HG02642 (cell line): ENCODE data around the gene LAIR1.
"Not testable (repeated sequence)": the region's sequence is repeated elsewhere in the genome, so short reads cannot be mapped to it uniquely, and the experiment has no call there.

Experiments used
- ATAC-seq: cut with Tn5 transposase; IDR thresholded peaks from one replicate; pipeline ENCODE4 v1.9.1; 2021; ENCODE audit warnings: mild to moderate bottlenecking; ENCODE audit not compliant: unreplicated experiment, poor library complexity

The LAIR1 gene

DNA sequence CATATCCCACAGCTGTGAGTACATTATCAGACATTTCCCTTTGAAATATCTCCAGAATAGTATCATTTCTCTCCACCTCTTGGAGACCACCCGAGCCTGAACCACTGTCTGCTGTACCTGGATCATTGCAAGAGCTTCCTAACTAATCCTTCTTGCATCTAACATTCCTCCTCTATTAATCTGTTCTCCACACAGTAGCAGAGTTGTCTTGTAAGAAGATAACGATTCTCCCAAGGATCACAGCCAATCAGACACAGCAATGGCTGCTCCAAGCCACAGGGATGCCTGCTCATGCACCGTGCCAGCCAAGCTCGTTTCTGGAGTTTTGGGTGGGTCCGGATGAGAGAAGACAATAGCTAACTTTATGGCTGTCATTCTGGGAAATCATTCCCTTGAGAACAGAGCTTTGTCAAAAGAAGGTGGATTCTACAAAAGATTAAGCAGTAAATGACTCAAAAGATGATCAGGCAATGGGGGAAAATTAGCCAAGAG lies 14.5 kb upstream of the LAIR1 start:
- no peak for ATAC-seq

- ATAC-seq, result no peak
These were observed 12.0 kb upstream of the LAIR1 start for GRCh38 chr19:54376610-54377285.

GRCh38 chr19:54375181-54375938 lies 10.6 kb upstream of the LAIR1 start:
- ATAC-seq, result not testable (repeated sequence)

- no peak for ATAC-seq
These were observed 9.3 kb upstream of the LAIR1 start for GRCh38 chr19:54373781-54374631.

GRCh38 chr19:54371453-54371852 lies 6.7 kb upstream of the LAIR1 start:
- not testable (repeated sequence) for ATAC-seq

GRCh38 chr19:54370434-54370796 lies 5.7 kb upstream of the LAIR1 start:
- not testable (repeated sequence) for ATAC-seq

- not testable (repeated sequence) for ATAC-seq
These were observed 5.1 kb upstream of the LAIR1 start for GRCh38 chr19:54369688-54370433.

DNA sequence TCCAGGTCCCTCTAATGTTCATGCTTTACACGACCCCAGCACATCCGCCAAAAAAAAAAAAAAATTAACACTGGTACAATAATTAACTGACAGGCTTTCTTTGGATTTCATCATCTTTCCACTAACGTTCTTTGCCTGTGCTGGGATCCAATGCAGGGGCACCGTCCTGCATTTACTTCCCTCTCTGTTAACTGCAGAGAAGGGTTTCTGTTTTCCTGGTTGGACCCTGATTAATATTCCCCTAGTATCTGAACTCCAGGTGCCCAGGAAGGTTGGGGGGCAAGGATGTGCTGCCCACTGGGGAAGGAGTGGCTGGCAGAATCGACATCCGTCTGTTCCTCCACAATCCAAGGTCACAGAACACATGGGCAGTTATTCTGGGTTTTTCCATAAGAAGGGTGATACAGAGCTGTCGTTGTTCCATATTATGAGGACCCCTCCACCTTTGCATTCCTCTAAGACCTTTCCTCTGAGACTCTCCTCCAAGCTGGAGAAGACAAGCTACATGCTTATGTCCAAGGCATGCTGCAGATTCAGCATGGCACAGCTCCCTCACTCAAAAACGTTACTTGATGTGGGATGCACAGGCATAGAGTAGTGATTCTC lies 4.5 kb upstream of the LAIR1 start:
- no peak for ATAC-seq

GRCh38 chr19:54366811-54367210 lies 2.1 kb upstream of the LAIR1 start:
- no peak for ATAC-seq

DNA sequence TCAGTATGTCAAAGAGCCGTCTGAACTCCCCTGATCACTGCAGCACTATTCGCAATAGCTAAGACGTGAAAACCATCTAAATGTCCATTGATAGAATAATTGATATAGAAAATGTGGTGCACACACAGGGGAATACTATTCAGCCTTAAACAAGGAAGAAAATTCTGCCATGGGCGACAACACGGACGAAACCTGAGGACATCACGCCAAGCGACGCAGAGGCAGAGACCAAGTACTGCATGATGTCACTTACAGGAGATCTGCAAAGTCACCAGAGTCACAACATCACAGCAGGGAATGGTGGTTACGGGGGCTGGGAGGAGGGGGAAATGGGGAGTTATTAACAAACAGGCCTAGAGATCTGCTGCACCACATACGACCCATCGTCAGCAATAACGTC lies 1.1 kb upstream of the LAIR1 start:
- ATAC-seq, result not testable (repeated sequence)

DNA sequence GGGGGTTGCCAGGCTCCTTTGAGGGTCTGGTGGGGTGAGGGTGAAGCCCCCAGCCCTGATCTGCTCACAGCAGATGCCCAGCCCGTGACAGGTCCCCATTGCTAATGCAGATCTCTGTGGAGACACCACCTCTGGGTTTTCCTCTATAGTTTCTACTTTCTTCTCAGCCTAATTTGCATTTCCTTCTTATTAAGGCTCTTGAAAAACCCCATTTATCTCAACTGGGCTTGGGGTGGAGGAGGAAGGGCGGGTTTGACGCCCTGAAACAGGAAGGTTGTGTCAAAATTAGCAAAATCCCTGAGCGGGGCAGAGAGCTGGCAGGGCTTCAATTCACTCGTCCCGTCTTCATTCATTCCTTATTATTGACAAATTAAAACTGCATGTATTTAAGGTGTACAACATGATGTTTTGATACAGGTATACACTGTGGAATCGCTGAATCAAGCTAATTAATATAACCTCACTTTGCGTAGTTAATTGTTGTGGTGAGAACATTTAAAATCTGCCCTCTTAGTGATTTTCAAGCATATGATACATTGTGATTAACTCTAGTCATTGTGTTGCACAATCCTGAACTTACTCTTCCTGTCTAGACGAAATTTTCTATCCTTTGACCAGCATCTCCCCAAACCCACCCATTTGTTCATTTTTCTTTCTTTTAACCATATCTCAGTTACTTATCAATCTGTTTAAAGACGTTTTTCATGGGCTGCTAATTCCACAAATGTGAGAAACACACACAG lies 2.9 kb downstream of the LAIR1 start:
- ATAC-seq, result not testable (repeated sequence)

- ATAC-seq, result peak; percentile 74
These were observed 5.4 kb downstream of the LAIR1 start for GRCh38 chr19:54359149-54359820.

DNA sequence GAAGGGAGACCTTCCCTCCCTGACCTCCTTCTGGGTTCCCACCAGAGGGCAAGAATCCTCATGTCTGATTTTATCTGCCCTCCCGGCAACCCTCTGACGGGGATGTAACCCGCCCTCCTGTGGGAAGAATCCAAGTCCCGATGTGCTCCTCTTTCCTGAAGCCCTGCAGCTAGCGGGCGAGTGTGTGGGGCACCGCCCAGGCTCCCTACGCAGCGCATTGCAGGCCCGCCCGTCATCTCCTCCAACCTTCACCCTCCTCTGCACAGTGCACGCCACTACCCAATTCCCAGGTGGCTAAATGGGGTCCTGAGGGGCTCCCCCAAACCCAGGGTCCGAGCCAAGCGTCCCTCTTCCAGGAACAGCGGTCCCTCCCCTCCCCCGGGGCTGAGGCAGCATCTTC lies 7.3 kb downstream of the LAIR1 start:
- no peak for ATAC-seq

DNA sequence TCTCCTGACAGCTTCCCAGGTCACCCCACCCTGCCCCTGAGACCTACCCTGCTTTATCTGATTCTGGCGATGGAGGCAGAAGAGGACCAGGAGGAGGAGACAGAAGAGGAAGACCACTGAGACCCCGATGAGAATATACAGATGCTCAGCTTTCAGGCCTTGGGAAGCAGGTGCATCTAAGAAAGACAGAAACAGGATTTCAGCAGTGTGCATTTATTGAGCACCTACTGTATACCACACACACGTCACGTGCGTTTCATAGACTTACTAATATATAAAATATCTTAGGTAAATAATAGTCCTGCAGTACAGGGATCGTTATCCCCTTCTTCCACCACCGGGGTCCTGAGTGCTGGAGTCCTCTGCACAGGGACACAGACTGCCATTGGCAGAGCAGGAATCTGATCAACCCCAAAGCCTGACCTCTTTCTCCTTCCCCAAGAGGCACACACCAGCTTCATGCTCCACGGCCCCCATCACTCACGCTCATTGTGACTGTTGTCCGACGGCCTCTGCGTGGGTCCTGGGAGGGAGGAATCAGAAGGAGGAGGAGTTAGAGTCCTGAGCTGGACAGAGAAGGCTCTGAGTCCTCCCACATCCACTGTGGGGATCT lies 8.2 kb downstream of the LAIR1 start:
- no peak for ATAC-seq

GRCh38 chr19:54355675-54356074 lies 9.1 kb downstream of the LAIR1 start:
- no peak for ATAC-seq

DNA sequence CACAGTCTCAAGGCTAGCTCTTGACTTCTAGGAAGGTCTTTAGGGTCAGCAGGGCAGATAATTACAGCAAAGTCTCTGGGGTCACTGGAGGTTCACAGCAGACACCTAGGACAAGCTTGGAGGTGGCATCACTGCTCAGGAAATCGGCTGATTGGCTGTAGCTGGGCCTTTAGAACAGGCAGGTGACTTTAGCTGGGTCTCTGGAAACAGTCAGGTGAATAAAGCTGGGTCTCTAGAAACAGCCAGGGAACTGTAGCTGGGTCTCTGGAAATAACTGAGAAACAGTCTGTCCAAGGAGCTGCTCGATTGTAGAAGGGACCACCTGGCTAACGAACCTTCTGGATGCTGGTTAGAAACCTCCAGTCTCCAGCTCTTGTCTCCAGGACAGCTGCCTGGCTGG lies 10.0 kb downstream of the LAIR1 start:
- ATAC-seq, result no peak

DNA sequence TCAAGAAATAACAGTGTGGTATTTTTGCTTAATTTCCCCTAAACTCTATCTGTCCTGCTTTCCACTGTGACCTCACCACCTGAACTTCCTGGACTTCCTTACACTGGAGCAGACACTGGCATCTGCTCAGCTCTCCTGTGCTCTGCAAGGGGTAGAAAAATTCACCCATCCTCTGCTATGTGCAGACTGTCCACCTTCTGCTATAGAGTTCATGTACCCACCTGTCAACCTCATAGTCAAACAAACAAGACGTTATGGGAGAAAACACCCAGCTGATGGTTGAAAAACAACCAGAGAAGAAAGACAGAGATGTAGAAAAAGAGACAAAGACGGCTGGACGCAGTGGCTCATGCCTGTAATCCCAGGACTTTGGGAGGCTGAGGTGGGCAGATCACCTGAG lies 12.2 kb downstream of the LAIR1 start:
- ATAC-seq, result no peak

GRCh38 chr19:54352041-54352440 lies 12.7 kb downstream of the LAIR1 start:
- no peak for ATAC-seq
